Stimulated activated CD8-positive, alpha-beta memory T cell treated with anti-CD3 and anti-CD28 coated beads, Interleukin-4, amount 100 ng/mL, for 1 hour (primary cell): ENCODE results near the gene APBA3.
A peak's percentile ranks its signal among the peaks of the same experiment; 100 is the strongest.
"Not testable (repeated sequence)": the region's sequence is repeated elsewhere in the genome, so short reads cannot be mapped to it uniquely, and the experiment has no call there.

ENCODE experiments used
- DNase-seq, 2 donors: peaks; one replicate each; pipeline ENCODE4 v3.0.0-alpha.2; 2020; ENCODE audit warnings: low read depth in 2 of 2, low spot score in 1 of 2

The APBA3 gene

DNA sequence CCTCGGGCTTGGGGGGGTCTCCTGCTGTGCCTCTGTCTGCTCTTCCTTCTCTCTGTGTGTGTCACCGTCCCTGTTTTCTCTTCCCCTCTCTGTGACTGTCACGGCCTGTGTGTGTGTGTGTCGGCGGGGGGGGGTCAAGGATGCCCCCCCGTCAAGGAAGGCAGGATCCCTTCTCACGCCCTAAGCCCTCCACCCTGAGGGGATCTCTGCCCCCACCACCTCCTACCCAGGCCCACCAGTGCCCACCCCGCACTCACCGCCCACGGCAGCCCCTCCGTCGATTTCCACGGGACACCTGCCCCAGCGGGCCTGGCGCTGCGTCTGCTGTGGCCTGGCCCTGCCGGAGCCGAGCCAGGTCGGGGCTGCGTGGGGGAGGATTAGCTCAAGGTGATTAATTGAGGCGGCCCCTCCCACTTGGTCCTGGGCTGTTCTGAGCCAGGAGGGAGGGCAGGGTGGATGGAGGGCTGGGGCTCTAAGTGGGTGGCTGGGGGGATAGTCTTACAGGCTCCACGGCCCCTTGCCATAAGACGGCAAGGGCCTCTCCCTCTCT lies 10.5 kb upstream of the APBA3 start, which contains the start of gene RAX2:
RAX2 (minus strand) TSS at position 323 of the 550 bp plus-strand sequence. CDS start 486 bp downstream, outside the sequence.
- DNase-seq: no peak

DNA sequence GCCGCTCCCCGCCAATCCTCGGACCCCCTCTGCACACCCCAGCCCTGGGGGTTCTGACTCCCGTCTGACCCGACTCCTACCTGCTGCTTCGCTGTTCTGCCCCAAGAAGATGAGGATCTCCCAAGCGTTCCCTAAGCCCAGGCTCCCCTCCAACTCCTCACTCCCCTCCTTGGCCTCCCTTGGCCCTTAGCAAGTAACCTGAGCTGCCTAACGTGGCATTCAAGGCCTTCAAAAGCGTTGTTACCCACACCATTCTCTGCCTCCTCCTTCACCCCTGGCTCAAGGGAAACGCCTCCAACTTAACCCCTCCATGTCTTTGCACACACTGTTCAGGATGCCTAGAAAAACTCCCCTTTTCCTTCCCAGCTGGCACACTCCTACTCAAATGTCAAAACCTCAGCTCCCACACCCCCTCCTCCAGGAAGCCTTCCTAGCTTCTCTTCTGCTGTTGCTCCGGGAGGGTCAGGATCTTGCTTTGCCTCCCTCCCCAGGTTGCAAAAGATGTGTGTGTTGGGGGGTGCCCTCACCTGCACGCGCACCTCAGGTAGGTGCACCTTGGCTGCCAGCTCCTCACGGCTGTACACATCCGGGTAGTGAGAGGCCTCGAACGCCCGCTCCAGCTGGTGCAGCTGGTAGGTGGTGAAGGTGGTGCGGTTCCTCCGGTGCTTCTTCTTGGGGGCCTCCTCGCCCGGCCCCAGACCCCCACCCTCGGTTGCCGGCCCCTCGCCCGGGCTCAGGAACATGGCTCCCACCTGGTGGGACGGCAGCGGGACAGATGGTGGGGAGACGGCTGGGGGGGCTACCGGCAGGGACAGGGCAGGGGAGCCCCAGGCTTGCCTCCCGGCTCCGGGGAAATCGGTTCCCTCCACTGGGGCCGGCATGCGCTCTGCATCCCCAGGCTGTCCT lies 9.8 kb upstream of the APBA3 start:
- no peak for DNase-seq

DNA sequence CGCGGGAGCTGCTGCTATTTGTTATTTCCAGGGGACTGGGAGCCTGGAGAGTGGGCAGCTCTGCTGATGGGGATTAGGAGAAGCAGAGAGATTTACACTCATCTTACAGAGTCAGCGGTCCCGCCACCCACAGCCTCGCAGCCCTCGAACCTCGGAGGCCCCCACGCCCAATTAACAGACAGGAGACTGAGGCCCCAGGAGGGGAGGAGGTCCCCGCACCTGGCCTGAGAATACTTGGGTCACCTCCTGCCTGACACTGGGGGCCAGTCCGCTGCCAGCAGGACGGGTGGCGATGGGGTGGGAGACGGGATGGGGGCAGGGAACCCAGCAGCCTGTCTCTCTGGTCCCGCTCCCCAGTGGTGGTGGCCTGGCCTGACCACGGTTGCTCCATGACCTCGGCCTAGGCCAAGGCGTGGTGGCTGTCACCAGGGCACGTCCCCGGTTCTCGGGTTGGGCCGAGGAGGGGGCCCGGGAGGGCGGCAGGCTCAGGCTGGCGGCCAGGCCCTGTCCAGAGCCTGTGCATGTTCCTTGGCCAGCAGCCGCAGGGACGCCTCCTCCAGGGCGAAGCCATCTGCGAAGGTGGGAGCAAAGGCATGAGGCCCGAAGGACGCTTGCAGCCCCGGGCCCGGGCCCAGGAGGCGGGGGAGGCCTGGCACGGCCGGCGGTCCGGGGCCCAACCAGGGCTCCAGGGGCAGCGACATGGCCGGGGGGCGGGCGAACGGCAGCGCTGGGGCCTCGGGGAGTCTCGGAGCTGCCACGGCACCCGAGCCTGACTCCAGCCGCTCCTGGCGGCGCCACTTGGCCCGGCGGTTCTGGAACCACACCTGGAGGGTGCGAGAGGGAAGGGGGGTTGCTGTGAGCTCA lies 8.9 kb upstream of the APBA3 start:
- no peak for DNase-seq

DNA sequence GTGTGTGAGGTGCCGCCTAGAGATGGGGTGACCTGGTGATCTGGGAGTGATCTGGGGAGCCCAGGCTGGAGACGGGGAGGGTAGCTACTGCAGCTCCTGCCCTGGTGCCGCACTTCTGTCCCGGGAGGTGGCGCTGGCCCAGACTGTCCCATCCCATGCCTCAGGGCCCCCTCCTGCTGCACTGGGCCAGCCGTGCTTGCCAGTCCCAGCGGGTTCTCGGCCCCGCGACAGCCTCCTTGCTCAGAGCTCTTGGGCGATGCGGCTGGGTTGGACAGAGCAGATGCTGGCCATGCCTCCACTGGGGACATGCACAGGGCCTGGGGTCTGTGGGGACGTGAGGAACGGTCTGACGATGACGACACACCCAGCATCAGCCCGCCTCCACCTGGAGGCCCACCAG lies 8.0 kb upstream of the APBA3 start:
- DNase-seq: no peak

DNA sequence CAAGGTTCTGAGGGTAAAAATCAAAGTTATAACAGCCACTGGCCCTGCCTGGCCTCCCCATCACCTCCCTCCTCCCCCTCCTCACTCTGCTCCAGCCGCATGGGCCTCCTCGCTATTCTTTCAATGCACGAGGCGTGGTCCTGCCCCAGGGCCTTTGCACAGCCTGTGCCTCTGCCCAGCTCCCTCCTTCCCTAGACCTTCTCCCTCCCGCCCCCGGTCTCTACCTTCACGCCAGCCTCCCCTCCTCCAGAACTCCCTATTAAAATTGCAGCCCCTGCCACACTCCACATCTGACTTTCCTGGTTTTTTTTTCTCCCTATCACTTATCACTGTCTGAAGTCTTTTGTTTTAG lies 7.2 kb upstream of the APBA3 start:
- no peak for DNase-seq

DNA sequence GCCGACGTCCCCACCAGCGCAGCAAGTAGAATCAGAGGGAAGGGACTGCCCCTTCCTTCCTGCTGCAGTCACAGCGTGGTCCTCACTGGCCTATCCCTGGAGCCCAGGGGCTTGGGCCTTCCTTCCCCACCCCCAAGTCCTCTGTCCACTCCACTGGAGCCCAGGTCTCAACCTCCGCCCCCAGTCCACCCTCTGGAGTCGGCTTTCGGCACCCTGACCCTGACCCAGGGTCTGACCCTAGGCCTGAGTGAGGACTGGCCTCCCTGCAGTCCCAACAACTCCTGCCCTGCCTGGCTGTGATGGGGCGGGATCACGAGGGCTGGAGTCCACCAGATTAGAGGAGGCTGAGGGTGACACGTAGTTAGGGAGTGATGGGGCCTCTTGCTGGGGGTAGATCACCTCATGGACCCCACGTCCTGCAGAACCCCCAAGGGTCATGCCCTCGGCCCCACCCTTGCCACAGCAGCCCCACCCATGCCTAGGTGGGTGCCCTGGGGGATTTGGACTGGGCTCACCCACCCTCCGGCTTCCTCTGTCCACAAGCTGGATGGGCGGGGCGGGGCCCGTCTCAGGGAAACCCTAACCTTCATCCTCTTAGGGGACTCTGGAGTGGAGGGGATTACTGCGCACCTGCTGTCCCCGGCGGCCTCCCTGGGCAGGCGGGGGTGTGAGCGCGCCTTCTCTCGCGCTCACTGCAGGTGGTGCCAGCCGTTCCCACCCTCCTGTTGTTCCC lies 6.7 kb upstream of the APBA3 start:
- DNase-seq: no peak

DNA sequence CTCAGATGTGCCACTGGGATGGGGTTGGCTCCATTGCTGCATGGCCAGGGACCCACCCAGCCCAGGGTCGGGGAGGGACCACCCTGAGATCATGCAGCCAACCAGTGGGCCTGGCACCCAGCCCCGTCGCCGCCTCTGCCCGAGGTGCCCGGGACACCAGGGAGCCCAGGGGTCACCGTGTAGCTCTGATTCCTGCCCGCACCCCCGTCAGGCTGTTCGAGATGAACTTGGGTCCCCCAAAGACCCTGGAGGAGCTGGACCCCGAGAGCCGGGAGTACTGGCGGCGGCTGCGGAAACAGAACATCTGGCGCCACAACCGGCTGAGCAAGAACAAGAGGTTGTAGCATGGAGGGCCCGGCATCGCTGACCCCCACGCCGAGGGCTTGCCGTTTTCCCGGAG lies 5.6 kb upstream of the APBA3 start:
- DNase-seq: no peak

DNA sequence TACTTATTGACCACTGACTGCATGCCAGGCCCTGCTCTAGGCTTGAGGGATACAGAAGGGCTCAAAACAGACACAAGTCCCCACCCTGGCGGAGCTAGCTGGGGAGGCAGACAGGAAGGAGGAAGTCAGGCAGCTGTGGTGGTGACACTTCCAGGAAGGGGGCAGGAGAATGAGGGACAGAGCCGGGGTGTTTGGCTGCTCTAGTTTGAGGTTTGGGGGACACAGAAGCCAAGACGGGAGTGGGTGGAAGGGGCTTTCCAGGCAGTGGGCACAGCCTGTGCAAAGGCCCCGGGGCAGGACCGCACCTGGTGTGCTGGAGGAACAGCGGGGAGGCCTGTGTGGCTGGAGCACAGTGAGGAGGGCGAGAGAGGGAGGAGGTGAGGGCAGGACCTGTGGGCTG lies 5.0 kb upstream of the APBA3 start:
- DNase-seq: no peak

DNA sequence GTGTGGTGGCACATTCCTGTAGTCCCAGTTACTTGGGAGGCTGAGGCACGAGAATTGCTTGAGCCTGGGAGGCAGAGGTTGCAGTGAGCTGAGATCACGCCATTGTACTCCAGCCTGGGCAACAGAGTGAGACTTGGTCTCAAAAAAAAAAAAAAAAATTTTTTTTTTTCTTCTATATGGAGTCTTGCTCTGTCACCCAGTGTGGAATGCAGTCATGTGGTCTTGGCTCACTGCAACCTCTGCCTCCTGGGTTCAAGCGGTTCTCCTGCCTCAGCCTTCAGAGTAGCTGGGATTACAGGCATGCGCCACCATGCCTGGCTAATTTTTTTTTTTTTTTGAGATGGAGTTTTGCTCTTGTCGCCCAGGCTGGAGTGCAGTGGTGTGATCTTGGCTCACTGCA lies 4.3 kb upstream of the APBA3 start:
- not testable (repeated sequence) for DNase-seq

DNA sequence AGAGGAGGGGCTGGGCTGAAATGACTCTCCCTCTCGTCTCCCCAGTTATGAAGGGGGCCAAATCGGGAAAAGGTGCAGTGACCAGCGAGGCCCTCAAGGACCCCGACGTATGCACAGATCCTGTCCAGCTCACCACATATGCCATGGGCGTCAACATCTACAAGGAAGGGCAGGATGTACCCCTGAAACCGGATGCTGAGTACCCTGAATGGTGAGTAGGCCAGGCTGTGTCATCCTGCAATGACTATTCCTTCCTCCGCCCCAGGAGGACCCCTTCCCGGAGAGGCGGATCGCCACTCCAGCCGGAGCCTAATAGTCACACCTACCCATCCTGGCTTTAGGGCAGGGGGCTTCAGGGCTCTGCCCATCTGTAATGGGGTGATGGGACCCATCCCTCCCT lies 3.6 kb upstream of the APBA3 start:
- DNase-seq: no peak

DNA sequence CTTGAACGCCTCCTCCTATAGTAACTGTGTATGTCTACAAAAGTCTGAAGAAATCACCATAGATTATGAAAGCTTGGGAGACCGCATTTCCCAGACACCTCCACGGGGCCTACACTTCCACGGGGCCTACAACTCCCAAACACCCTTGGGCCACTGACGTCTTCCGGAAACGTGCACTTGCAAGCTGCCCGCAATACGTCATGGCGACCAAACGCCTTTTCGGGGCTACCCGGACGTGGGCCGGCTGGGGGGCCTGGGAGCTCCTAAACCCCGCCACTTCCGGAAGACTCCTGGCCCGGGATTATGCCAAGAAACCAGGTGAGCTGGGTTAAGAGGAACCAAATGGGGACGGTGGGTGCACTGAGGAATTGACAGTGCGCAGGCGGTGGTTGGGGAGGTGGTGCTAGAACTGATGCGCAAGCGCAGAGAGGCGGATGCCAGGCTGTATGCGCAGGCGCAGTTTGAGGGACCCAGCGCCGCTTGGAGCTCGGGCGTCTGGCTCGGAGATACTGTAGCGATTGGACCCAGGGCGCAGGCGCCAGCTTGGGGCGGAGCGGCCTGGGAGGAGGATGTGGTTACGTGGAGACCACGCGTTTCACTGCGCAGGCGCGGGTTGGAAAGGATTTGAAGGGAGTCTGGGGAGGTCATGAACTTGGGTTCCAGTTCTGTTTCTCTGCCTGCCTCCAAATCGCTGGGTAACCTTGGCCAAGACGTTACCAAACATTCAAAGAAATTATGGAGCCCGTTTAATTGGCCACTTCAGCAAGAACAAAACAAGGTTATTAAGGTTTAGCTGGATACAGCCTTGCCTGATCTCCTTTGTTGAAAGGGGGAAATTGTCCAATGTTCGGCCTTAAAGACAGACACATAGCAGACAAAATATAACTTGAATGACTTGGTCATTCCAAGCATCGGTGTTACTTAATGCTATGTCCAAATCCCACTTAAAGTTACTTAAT lies 1.3 kb upstream of the APBA3 start, which contains the start of gene MRPL54:
MRPL54 (plus strand) TSS at position 182 of the 959 bp plus-strand sequence; CDS start at position 201, 19 bp downstream.
- DNase-seq: peak; percentile 96 to 99

DNA sequence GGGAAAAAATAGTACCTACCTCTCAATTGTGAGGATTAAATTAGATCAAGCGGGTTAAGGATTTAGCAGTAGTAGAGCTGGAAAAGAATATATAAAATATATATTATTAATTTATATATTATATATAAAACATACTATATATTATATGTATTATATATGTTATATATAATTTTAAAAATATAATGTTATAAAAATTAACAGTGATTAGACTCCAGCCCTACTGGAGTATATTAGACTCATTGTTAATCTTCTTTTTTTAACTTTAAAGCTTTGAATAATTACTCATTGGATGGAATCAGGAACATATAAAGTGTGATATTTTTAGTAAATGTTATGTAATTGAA lies 610 bp upstream of the APBA3 start:
- DNase-seq: no peak

DNA sequence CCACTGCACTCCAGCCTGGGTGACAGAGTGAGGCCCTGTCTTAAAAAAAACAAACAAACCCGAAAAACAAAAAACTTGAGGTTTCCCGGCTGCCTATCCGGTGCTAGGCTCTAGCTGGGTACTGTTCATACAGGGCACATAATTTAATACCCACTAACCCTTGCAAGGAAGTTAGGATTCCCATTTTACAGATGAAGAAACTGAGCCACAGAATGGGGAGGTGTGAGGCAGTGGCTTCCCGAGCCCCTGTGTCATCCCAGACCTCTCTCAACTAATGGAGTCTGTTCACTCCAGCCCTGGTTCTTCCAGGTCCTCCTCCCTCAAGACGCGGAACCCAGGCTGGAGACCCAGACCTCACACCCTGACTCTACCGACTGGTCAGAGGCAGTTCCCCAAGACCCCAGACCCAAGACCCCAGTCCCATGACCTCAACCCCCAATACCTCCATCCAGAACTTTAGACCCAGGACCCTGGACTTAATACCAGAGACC lies 576 bp downstream of the APBA3 start:
- no peak for DNase-seq

DNA sequence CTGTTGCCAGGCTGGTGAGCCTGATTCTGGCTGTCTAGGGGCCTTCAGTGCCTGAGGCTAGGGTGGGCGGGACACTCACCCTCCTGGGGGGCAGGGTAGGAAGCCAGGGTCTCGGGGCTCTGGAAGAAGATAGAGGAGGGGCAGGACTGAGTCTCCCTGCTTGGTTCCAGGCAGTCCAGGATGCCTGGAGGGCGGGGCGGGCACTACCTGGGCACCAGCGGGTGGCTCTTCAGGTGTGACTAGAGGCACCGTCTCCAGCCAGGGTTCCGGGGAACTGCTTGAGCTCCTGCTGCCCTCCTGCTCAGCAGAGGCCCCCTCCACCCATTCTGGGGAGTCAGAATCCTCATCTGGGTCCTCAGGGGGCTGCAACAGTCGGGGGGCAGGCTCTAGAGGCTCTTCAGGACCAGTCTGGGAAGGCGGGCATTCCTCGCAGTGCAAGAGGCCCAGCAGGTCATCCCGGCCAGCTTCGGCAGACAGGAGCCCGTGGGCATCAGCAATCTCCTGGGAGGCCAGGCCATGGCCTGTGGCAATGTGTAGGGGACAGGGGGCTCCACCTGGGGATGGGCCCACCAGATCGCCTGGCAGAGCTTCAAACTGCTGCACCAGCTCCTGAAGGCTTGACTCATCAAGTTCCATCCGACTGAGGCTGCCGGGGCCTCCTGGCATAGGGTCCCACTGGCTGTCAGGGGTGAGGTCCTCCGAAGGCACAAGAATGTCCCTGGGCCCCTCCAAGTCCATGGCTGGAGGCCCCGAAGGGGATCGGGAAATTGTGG lies 1.8 kb downstream of the APBA3 start:
- no peak for DNase-seq

DNA sequence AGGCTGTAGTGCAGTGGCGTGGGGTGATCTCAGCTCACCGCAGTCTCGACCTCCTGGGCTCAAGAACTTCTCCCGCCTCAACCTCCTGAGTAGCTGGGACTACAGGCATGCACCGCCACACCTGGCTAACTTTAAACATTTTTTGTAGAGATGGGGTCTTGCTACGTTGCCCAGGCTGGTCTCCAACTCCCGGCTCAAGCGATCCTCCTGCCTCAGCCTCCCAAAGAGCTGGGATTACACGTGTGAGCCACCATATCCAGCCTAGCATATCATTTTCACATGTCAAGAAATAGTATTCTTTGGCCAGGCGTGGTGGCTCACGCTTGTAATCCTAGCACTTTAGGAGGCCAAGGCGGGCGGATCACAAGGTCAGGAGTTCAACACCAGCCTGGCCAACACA lies 3.2 kb downstream of the APBA3 start:
- DNase-seq: not testable (repeated sequence)

DNA sequence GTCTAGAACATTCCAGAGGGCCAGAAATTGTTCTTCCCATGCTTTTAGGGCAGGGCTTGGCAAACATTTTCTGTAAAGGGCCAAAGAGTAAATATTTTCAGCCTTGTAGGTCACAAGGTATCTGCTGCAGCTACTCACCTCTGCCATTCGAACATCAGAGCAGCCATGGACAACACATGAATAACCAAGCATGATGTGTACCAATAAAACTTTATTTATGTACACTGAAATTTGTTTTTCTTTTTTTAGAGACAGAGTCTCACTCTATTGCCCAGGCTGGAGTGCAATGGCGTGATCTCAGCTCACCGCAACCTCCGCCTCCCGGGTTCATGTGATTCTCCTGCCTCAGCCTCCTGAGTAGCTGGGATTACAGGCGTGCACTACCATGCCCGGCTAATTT lies 3.8 kb downstream of the APBA3 start:
- DNase-seq: not testable (repeated sequence)

DNA sequence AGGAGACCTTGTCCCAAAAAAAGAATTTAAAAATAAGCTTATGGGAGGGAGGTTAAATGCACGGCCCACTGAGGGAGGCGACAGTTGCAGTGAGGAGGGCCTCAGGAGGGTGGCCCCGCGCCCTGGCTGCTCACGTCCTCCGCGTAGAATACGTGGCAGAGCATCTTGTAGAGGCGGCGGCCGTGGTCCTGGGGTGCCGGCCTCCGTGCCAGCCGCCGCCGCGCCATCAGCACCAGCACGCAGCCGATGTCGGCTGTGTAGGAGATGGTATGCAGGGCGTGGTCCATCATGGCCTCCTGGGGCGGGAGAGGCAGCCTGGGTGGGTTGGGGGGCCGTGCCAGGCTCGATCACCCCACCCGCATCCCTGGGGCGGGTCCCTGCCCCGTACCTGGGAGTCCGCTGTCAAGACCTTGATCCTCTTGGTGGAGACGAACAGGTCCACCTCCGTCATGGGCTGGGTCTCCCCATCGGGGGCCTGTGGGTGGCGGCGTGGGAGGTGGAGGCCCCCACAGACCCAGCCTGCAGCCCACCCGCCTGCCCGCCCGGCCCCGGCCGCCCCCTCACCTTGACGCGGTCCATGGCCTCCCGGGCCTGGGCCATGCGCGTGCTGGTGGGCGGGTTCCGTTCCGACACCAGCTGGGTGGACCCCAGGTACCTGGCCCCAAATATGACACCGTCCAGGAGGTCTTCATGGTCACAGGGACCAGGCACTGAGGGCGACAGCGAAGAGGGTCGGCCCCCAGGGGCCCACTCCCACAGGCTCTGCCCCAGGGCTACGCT lies 7.7 kb downstream of the APBA3 start:
- no peak for DNase-seq

DNA sequence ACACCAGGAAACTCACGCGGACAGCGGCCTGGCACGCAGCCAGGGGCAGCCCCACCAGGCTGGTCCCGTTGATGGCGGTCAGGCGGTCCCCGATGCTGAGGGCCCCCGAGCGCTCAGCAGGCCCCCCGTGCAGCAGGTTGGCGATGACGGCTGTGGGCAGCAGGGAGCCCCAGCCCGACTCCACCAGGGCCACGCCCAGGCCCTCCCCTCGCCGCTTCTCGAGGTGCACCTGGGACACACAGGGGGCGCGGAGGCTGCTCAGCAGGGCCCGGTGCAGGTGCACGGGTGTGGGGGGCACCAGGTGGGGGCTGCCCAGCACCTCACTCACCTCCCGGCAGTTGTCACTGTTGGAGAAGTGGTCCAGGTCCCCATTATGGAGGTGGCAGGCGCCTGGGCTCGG lies 9.0 kb downstream of the APBA3 start:
- no peak for DNase-seq
